GM23338 (cell line): ENCODE data around the gene RGS19. TPM values are rescaled to one million over a fixed set of nuclear protein-coding genes. Genes with fewer than 3 reads are reported as not detected.

Source experiments
- ATAC-seq: fragments of 200-7000 bp; cut with Tn5 transposase; 3 replicates; pipeline ENCODE4 v1.9.1; 2020
- DNase-seq: peaks from one replicate; pipeline ENCODE4 v3.0.0-alpha.2; 2015; ENCODE audit warnings: low spot score
- H2AFZ ChIP-seq: fragments of 200-600 bp; sonication (generic); 2 replicates; pipeline ENCODE4 v1.8.0; 2016; ENCODE audit warnings: antibody characterized with exemption, mild to moderate bottlenecking, moderate library complexity
- H3F3A ChIP-seq: fragments of 200-600 bp; sonication (generic); replicated peaks from 2 replicates; pipeline ENCODE4 v1.8.0; 2017; ENCODE audit warnings: antibody characterized with exemption, mixed run types, low read depth
- H3K27ac ChIP-seq: fragments of 200-600 bp; sonication (generic); 2 replicates; pipeline ENCODE4 v1.6.1; 2016; ENCODE audit warnings: low read depth
- H3K27me3 ChIP-seq: fragments of 200-600 bp; sonication (generic); 2 replicates; pipeline ENCODE4 v1.8.0; 2016; ENCODE audit warnings: mild to moderate bottlenecking, mixed run types, moderate library complexity; ENCODE audit not compliant: insufficient read depth
- H3K36me3 ChIP-seq: fragments of 200-600 bp; sonication (generic); 2 replicates; pipeline ENCODE4 v1.8.0; 2016; ENCODE audit warnings: mild to moderate bottlenecking; ENCODE audit not compliant: insufficient read depth
- H3K4me1 ChIP-seq: fragments of 200-600 bp; sonication (generic); 2 replicates; pipeline ENCODE4 v1.8.0; 2016; ENCODE audit warnings: mild to moderate bottlenecking, moderate library complexity; ENCODE audit not compliant: insufficient read depth
- H3K4me2 ChIP-seq: fragments of 200-600 bp; sonication (generic); 2 replicates; pipeline ENCODE4 v1.7.1; 2017; ENCODE audit warnings: mixed run types
- H3K4me3 ChIP-seq: fragments of 200-600 bp; sonication (generic); 2 replicates; pipeline ENCODE4 v1.6.1; 2016; ENCODE audit warnings: mixed run types
- H3K79me2 ChIP-seq: fragments of 200-600 bp; sonication (generic); replicated peaks from 2 replicates; pipeline ENCODE4 v1.8.0; 2017; ENCODE audit warnings: mild to moderate bottlenecking; ENCODE audit not compliant: insufficient read depth
- H3K9me2 ChIP-seq: fragments of 200-600 bp; sonication (generic); 2 replicates; pipeline ENCODE4 v1.8.0; 2017; ENCODE audit not compliant: insufficient read depth
- H4K20me1 ChIP-seq: fragments of 200-600 bp; sonication (generic); replicated peaks from 2 replicates; pipeline ENCODE4 v1.8.0; 2017; ENCODE audit warnings: mild to moderate bottlenecking; ENCODE audit not compliant: insufficient read depth
- H3K27ac Mint-ChIP-seq: 2 replicates; pipeline ENCODE4 v1.8.0; 2020; ENCODE audit warnings: inconsistent platforms, mild to moderate bottlenecking, moderate library complexity, mixed read lengths
- H3K27me3 Mint-ChIP-seq: 3 replicates; pipeline ENCODE4 v1.8.0; 2022; ENCODE audit warnings: low read depth, mild to moderate bottlenecking, moderate library complexity, mixed read lengths, inconsistent platforms; ENCODE audit not compliant: insufficient read depth, poor library complexity
- H3K36me3 Mint-ChIP-seq: 3 replicates; pipeline ENCODE4 v1.8.0; 2021; ENCODE audit warnings: low read depth, mild to moderate bottlenecking, inconsistent platforms, moderate library complexity, mixed read lengths
- H3K4me1 Mint-ChIP-seq: 3 replicates; pipeline ENCODE4 v1.8.0; 2020; ENCODE audit warnings: mild to moderate bottlenecking, inconsistent platforms, mixed read lengths
- H3K4me3 Mint-ChIP-seq: 3 replicates; pipeline ENCODE4 v1.8.0; 2021; ENCODE audit warnings: moderate library complexity, mild to moderate bottlenecking, inconsistent platforms, mixed read lengths
- H3K9me3 Mint-ChIP-seq: 3 replicates; pipeline ENCODE4 v1.8.0; 2020; ENCODE audit warnings: moderate library complexity, mild to moderate bottlenecking, inconsistent platforms, mixed read lengths
- CREB1 ChIP-seq: fragments of 250-450 bp; sonication (Bioruptor Pico); IDR thresholded peaks from 2 replicates; pipeline ENCODE4 v1.5.0; 2020; ENCODE audit warnings: low read depth, mild to moderate bottlenecking, moderate library complexity
- EZH2 ChIP-seq: fragments of 200-600 bp; sonication (generic); IDR thresholded peaks from one replicate; pipeline ENCODE4 v1.8.0; 2017; ENCODE audit warnings: antibody characterized with exemption, mild to moderate bottlenecking, low read depth; ENCODE audit not compliant: unreplicated experiment
- EZH2phosphoT487 ChIP-seq: fragments of 200-600 bp; sonication (generic); IDR thresholded peaks from one replicate; pipeline ENCODE4 v1.8.1; 2018; ENCODE audit warnings: antibody characterized with exemption; ENCODE audit not compliant: unreplicated experiment
- JUNB ChIP-seq: IDR thresholded peaks from one replicate; pipeline ENCODE4 v1.6.1; 2016; ENCODE audit warnings: antibody characterized with exemption; ENCODE audit not compliant: unreplicated experiment
- NANOG ChIP-seq: IDR thresholded peaks from 2 replicates; pipeline ENCODE4 v1.6.1; 2016; ENCODE audit warnings: antibody characterized with exemption, borderline replicate concordance
- POLR2AphosphoS5 ChIP-seq: IDR thresholded peaks from 2 replicates; pipeline ENCODE4 v1.6.1; 2016; ENCODE audit warnings: antibody characterized with exemption, low read depth
- STAT1 ChIP-seq: IDR thresholded peaks from one replicate; pipeline ENCODE4 v1.6.1; 2016; ENCODE audit warnings: antibody characterized with exemption; ENCODE audit not compliant: unreplicated experiment
- ZNF114 ChIP-seq: fragments of 250-450 bp; sonication (Bioruptor Pico); IDR thresholded peaks from 2 replicates; pipeline ENCODE4 v1.5.0; 2020; ENCODE audit warnings: mild to moderate bottlenecking, moderate library complexity
- ZNF331 ChIP-seq: fragments of 250-450 bp; sonication (Bioruptor Pico); IDR thresholded peaks from 2 replicates; pipeline ENCODE4 v1.5.0; 2020; ENCODE audit warnings: low read depth, mild to moderate bottlenecking, moderate library complexity
- polyA plus RNA-seq: library from polyadenylated mRNA; unstranded; fragments of >200 nt; fragmentation: Nextera tagmentation; extraction: Ambion mirVana; gene quantifications from 2 replicates; pipeline ENCODE4 v1.2.1, GENCODE V29; 2016
- total RNA-seq: library from RNA; depleted of rRNA; stranded (reverse); fragments of >200 nt; shearing (Covaris generic); gene quantifications from 2 replicates; pipeline ENCODE4 v1.2.3, GENCODE V29; 2014
- TF ChIP-seq, protein P1 (sequence below): fragments of 250-450 bp; sonication (Bioruptor Pico); IDR thresholded peaks from 2 replicates; pipeline ENCODE4 v1.5.0; 2020; ENCODE audit warnings: mild to moderate bottlenecking, moderate library complexity
- TF ChIP-seq, protein P2 (sequence below): IDR thresholded peaks from 2 replicates; pipeline ENCODE4 v1.6.1; 2016; ENCODE audit warnings: antibody characterized with exemption
- TF ChIP-seq, protein P3 (sequence below): IDR thresholded peaks from one replicate; pipeline ENCODE4 v1.6.1; 2018; ENCODE audit warnings: antibody characterized with exemption; ENCODE audit not compliant: unreplicated experiment
- TF ChIP-seq, protein P4 (sequence below), 2 experiments: fragments of 200-600 bp in 1 of 2; sonication (generic) in 1 of 2; conservative IDR thresholded peaks; 2 replicates each; pipeline versions ENCODE4 v1.5.1 to v1.6.1; 2016 to 2017; ENCODE audit warnings: antibody characterized with exemption in 2 of 2, low read depth in 2 of 2, mild to moderate bottlenecking in 2 of 2, moderate library complexity in 1 of 2

RGS19 gene
- total and polyA plus RNA-seq, 2 experiments from 2014 or later, result 13.1 to 19.7 TPM

DNA sequence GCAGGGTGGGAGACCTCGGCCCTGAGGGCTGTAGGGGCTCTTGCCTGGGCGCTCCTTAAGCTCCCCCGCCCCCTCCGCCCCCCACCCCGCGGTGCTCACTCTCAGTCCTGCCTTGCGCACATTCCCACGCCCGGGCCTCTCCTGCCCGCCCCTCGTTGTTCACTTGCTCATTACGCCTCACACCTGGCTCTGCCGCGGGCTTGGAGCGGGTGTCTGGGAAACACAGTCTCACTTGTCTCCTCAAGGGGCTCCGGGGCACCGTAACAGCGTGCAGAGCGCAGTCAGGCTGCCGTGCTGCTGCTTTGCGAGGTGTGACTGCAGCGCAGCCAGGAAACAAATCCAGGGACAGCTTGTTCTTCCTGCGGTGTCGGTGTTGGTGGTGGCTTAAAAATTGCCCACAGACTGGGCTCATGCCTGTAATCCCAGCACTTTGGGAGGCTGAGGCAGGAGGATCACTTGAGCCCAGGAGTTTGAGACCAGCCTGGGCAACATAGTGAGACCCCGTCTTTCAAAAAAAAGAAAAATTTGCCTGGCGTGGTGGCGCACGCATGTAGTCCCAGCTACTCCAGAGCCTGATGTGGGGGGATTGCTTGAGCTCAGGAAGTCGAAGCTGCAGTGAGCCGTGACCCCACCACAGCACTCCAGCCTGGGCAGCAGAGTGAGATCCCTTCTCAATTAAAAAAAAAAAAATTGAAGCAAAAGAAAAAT, 23.5 kb upstream of the RGS19 start:
- Histone ChIP-seq H4K20me1 (no peaks in the 10 kb centered on the region), H3K27me3 (peaks cover 17% of the 10 kb centered on the region), H3F3A (peaks cover 7% of the 10 kb centered on the region), H2AFZ (peak overlapping the region; percentile 99), H3K27ac (no peak overlapping the region), H3K4me3 (peak overlapping the region; percentile 69), H3K36me3 (no peaks in the 10 kb centered on the region), H3K79me2 (no peaks in the 10 kb centered on the region), H3K9me2 (no peaks in the 10 kb centered on the region), H3K4me1 (no peaks in the 10 kb centered on the region), H3K4me2 (peak overlapping the region; percentile 81)
- TF ChIP-seq, protein P1, sequence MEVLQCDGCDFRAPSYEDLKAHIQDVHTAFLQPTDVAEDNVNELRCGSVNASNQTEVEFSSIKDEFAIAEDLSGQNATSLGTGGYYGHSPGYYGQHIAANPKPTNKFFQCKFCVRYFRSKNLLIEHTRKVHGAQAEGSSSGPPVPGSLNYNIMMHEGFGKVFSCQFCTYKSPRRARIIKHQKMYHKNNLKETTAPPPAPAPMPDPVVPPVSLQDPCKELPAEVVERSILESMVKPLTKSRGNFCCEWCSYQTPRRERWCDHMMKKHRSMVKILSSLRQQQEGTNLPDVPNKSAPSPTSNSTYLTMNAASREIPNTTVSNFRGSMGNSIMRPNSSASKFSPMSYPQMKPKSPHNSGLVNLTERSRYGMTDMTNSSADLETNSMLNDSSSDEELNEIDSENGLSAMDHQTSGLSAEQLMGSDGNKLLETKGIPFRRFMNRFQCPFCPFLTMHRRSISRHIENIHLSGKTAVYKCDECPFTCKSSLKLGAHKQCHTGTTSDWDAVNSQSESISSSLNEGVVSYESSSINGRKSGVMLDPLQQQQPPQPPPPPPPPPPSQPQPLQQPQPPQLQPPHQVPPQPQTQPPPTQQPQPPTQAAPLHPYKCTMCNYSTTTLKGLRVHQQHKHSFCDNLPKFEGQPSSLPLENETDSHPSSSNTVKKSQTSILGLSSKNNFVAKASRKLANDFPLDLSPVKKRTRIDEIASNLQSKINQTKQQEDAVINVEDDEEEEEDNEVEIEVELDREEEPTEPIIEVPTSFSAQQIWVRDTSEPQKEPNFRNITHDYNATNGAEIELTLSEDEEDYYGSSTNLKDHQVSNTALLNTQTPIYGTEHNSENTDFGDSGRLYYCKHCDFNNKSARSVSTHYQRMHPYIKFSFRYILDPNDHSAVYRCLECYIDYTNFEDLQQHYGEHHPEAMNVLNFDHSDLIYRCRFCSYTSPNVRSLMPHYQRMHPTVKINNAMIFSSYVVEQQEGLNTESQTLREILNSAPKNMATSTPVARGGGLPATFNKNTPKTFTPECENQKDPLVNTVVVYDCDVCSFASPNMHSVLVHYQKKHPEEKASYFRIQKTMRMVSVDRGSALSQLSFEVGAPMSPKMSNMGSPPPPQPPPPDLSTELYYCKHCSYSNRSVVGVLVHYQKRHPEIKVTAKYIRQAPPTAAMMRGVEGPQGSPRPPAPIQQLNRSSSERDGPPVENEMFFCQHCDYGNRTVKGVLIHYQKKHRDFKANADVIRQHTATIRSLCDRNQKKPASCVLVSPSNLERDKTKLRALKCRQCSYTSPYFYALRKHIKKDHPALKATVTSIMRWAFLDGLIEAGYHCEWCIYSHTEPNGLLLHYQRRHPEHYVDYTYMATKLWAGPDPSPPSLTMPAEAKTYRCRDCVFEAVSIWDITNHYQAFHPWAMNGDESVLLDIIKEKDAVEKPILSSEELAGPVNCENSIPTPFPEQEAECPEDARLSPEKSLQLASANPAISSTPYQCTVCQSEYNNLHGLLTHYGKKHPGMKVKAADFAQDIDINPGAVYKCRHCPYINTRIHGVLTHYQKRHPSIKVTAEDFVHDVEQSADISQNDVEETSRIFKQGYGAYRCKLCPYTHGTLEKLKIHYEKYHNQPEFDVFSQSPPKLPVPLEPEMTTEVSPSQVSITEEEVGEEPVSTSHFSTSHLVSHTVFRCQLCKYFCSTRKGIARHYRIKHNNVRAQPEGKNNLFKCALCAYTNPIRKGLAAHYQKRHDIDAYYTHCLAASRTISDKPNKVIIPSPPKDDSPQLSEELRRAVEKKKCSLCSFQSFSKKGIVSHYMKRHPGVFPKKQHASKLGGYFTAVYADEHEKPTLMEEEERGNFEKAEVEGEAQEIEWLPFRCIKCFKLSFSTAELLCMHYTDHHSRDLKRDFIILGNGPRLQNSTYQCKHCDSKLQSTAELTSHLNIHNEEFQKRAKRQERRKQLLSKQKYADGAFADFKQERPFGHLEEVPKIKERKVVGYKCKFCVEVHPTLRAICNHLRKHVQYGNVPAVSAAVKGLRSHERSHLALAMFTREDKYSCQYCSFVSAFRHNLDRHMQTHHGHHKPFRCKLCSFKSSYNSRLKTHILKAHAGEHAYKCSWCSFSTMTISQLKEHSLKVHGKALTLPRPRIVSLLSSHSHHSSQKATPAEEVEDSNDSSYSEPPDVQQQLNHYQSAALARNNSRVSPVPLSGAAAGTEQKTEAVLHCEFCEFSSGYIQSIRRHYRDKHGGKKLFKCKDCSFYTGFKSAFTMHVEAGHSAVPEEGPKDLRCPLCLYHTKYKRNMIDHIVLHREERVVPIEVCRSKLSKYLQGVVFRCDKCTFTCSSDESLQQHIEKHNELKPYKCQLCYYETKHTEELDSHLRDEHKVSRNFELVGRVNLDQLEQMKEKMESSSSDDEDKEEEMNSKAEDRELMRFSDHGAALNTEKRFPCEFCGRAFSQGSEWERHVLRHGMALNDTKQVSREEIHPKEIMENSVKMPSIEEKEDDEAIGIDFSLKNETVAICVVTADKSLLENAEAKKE, result no peak
- TF ChIP-seq CREB1 (CRISPR knock-in tag), result no peak
- no peak for TF ChIP-seq ZNF114 (CRISPR knock-in tag)
- TF ChIP-seq EZH2, result no peak
- TF ChIP-seq, protein P2, sequence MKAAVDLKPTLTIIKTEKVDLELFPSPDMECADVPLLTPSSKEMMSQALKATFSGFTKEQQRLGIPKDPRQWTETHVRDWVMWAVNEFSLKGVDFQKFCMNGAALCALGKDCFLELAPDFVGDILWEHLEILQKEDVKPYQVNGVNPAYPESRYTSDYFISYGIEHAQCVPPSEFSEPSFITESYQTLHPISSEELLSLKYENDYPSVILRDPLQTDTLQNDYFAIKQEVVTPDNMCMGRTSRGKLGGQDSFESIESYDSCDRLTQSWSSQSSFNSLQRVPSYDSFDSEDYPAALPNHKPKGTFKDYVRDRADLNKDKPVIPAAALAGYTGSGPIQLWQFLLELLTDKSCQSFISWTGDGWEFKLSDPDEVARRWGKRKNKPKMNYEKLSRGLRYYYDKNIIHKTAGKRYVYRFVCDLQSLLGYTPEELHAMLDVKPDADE, result no peak
- TF ChIP-seq, protein P3, sequence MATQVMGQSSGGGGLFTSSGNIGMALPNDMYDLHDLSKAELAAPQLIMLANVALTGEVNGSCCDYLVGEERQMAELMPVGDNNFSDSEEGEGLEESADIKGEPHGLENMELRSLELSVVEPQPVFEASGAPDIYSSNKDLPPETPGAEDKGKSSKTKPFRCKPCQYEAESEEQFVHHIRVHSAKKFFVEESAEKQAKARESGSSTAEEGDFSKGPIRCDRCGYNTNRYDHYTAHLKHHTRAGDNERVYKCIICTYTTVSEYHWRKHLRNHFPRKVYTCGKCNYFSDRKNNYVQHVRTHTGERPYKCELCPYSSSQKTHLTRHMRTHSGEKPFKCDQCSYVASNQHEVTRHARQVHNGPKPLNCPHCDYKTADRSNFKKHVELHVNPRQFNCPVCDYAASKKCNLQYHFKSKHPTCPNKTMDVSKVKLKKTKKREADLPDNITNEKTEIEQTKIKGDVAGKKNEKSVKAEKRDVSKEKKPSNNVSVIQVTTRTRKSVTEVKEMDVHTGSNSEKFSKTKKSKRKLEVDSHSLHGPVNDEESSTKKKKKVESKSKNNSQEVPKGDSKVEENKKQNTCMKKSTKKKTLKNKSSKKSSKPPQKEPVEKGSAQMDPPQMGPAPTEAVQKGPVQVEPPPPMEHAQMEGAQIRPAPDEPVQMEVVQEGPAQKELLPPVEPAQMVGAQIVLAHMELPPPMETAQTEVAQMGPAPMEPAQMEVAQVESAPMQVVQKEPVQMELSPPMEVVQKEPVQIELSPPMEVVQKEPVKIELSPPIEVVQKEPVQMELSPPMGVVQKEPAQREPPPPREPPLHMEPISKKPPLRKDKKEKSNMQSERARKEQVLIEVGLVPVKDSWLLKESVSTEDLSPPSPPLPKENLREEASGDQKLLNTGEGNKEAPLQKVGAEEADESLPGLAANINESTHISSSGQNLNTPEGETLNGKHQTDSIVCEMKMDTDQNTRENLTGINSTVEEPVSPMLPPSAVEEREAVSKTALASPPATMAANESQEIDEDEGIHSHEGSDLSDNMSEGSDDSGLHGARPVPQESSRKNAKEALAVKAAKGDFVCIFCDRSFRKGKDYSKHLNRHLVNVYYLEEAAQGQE, result no peak
- TF ChIP-seq POLR2AphosphoS5, result no peak
- no peak for TF ChIP-seq NANOG
- TF ChIP-seq JUNB, result no peak
- TF ChIP-seq EZH2phosphoT487, result no peak
- no peak for TF ChIP-seq ZNF331 (CRISPR knock-in tag)
- TF ChIP-seq STAT1, result no peak
- TF ChIP-seq, protein P4, sequence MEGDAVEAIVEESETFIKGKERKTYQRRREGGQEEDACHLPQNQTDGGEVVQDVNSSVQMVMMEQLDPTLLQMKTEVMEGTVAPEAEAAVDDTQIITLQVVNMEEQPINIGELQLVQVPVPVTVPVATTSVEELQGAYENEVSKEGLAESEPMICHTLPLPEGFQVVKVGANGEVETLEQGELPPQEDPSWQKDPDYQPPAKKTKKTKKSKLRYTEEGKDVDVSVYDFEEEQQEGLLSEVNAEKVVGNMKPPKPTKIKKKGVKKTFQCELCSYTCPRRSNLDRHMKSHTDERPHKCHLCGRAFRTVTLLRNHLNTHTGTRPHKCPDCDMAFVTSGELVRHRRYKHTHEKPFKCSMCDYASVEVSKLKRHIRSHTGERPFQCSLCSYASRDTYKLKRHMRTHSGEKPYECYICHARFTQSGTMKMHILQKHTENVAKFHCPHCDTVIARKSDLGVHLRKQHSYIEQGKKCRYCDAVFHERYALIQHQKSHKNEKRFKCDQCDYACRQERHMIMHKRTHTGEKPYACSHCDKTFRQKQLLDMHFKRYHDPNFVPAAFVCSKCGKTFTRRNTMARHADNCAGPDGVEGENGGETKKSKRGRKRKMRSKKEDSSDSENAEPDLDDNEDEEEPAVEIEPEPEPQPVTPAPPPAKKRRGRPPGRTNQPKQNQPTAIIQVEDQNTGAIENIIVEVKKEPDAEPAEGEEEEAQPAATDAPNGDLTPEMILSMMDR (conservative IDR thresholded peaks at IDR 0.05; ENCODE audit: low read depth in 2 of 2), result no peak
- ATAC-seq, result peak; percentile 66
- DNase-seq, result peak; percentile 84
- H3K36me3 Mint-ChIP-seq, result no peaks in the 10 kb centered on the region; the same call in 2 of the 3 replicates
- peaks cover 11% of the 10 kb centered on the region for H3K4me1 Mint-ChIP-seq
- peak overlapping the region; percentile 71 for H3K4me3 Mint-ChIP-seq
- H3K27ac Mint-ChIP-seq, result no peak overlapping the region
- H3K27me3 Mint-ChIP-seq, result peaks cover 31% of the 10 kb centered on the region
- H3K9me3 Mint-ChIP-seq, result peaks cover 5% of the 10 kb centered on the region; the same call in 2 of the 3 replicates
